Neutrophil (primary cell): ENCODE measurements around the gene FBN1.
A peak's percentile ranks its signal among the peaks of the same experiment; 100 is the strongest.

Experiments used
- H3K27ac ChIP-seq: fragments of 200-600 bp; sonication (generic); 2 replicates; pipeline ENCODE4 v1.5.1; 2016; ENCODE audit warnings: mild to moderate bottlenecking, moderate library complexity
- H3K27me3 ChIP-seq: fragments of 200-600 bp; sonication (generic); 2 replicates; pipeline ENCODE4 v1.6.0; 2016; ENCODE audit warnings: mild to moderate bottlenecking
- H3K36me3 ChIP-seq: fragments of 200-600 bp; sonication (generic); 2 replicates; pipeline ENCODE4 v1.5.1; 2017
- H3K4me1 ChIP-seq, 2 experiments: fragments of 200-600 bp in 1 of 2; sonication (generic) in 1 of 2; 1 replicate in 1 of 2; 2 replicates in 1 of 2; pipeline versions ENCODE4 v1.5.1 to v1.6.1; 2013 to 2016; ENCODE audit warnings: low read depth in 1 of 2, low read length in 1 of 2, mild to moderate bottlenecking in 1 of 2, moderate library complexity in 1 of 2; ENCODE audit not compliant: control insufficient read depth in 1 of 2, insufficient read depth in 1 of 2
- H3K4me3 ChIP-seq, 2 experiments: fragments of 200-600 bp in 1 of 2; sonication (generic) in 1 of 2; 1 replicate in 1 of 2; 2 replicates in 1 of 2; pipeline ENCODE4 v1.5.1; 2013 to 2016; ENCODE audit warnings: low read depth in 1 of 2, low read length in 1 of 2, mild to moderate bottlenecking in 1 of 2, moderate library complexity in 1 of 2
- H3K9me3 ChIP-seq: fragments of 200-600 bp; sonication (generic); 2 replicates; pipeline ENCODE4 v1.5.1; 2016
- CTCF ChIP-seq: fragments of 200-600 bp; sonication (generic); IDR thresholded peaks from 2 replicates; pipeline ENCODE4 v1.5.1; 2016; ENCODE audit warnings: antibody characterized with exemption

The FBN1 gene

GRCh38 chr15:48645558-48646330, at the start of gene FBN1:
Gene FBN1, minus strand, starts transcription at chr15:48645709. Its CDS starts 940 bp downstream, at chr15:48644769.
- Histone ChIP-seq H3K9me3 (no peaks in the 10 kb centered on the region), H3K4me1 (peaks cover 14 to 18% of the 10 kb centered on the region in 2 experiments), H3K36me3 (no peaks in the 10 kb centered on the region), H3K27ac (no peak within 1 kb of the TSS), H3K27me3 (peaks cover 50% of the 10 kb centered on the region), H3K4me3 (peak within 1 kb of the TSS; percentile 58 to 77)
- no peak for TF ChIP-seq CTCF

- Histone ChIP-seq H3K27me3 (no peaks in the 10 kb centered on the region), H3K27ac (no peak overlapping the region), H3K4me1 (no peaks in the 10 kb centered on the region), H3K4me3 (no peak overlapping the region), H3K9me3 (no peaks in the 10 kb centered on the region), H3K36me3 (no peaks in the 10 kb centered on the region)
- no peak for TF ChIP-seq CTCF
Measured at GRCh38 chr15:48693484-48693883, 48.0 kb upstream of the FBN1 start.

GRCh38 chr15:48688493-48688892, 43.0 kb upstream of the FBN1 start:
- Histone ChIP-seq H3K9me3 (no peaks in the 10 kb centered on the region), H3K4me3 (no peak overlapping the region), H3K27me3 (no peaks in the 10 kb centered on the region), H3K4me1 (no peaks in the 10 kb centered on the region), H3K27ac (no peak overlapping the region), H3K36me3 (no peaks in the 10 kb centered on the region)
- TF ChIP-seq CTCF: no peak

- no peaks in the 10 kb centered on the region for H3K4me1 ChIP-seq
- no peak for TF ChIP-seq CTCF
- H3K27ac ChIP-seq: no peak overlapping the region
- H3K36me3 ChIP-seq: no peaks in the 10 kb centered on the region
- no peak overlapping the region for H3K4me3 ChIP-seq
- H3K27me3 ChIP-seq: no peaks in the 10 kb centered on the region
- no peaks in the 10 kb centered on the region for H3K9me3 ChIP-seq
Measured at GRCh38 chr15:48683991-48684765, 38.7 kb upstream of the FBN1 start.

- no peak overlapping the region for H3K4me3 ChIP-seq
- no peaks in the 10 kb centered on the region for H3K4me1 ChIP-seq
- no peaks in the 10 kb centered on the region for H3K36me3 ChIP-seq
- no peaks in the 10 kb centered on the region for H3K9me3 ChIP-seq
- no peak overlapping the region for H3K27ac ChIP-seq
- no peaks in the 10 kb centered on the region for H3K27me3 ChIP-seq
- no peak for TF ChIP-seq CTCF
Measured at GRCh38 chr15:48682942-48683651, 37.6 kb upstream of the FBN1 start.
